ENCODE data around the gene FAP.

The FAP gene

DNA sequence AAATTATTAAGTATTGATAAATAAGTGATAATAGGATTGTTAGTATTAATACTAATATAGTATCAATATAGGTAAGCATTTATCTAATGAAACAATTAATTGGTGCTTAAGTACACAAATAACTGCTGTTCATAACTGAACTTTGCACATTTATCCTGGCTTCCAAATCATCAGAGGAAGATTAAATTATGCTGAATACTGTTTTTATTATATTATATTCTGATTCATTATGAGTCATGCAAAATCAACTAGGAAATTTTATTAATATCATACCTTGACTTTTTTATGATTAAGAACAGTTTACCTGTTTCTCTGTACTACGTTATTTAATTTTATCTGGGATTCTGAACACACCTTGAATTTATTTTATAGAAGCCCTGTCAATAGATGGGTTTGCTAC, 42.6 kb downstream of the FAP start:
- TF ChIP-seq, protein P1, sequence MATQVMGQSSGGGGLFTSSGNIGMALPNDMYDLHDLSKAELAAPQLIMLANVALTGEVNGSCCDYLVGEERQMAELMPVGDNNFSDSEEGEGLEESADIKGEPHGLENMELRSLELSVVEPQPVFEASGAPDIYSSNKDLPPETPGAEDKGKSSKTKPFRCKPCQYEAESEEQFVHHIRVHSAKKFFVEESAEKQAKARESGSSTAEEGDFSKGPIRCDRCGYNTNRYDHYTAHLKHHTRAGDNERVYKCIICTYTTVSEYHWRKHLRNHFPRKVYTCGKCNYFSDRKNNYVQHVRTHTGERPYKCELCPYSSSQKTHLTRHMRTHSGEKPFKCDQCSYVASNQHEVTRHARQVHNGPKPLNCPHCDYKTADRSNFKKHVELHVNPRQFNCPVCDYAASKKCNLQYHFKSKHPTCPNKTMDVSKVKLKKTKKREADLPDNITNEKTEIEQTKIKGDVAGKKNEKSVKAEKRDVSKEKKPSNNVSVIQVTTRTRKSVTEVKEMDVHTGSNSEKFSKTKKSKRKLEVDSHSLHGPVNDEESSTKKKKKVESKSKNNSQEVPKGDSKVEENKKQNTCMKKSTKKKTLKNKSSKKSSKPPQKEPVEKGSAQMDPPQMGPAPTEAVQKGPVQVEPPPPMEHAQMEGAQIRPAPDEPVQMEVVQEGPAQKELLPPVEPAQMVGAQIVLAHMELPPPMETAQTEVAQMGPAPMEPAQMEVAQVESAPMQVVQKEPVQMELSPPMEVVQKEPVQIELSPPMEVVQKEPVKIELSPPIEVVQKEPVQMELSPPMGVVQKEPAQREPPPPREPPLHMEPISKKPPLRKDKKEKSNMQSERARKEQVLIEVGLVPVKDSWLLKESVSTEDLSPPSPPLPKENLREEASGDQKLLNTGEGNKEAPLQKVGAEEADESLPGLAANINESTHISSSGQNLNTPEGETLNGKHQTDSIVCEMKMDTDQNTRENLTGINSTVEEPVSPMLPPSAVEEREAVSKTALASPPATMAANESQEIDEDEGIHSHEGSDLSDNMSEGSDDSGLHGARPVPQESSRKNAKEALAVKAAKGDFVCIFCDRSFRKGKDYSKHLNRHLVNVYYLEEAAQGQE (IDR thresholded peaks at IDR 0.05; ENCODE audit: insufficient replicate concordance, low read depth) = no peak
- TF ChIP-seq GABPA (IDR thresholded peaks at IDR 0.05; ENCODE audit: low read depth) (no peak), SPI1 (IDR thresholded peaks at IDR 0.05; ENCODE audit: borderline replicate concordance, low read depth) (no peak), POLR2AphosphoS5 (IDR thresholded peaks at IDR 0.05; ENCODE audit: low read depth) (no peak)
- TF ChIP-seq, protein P2, sequence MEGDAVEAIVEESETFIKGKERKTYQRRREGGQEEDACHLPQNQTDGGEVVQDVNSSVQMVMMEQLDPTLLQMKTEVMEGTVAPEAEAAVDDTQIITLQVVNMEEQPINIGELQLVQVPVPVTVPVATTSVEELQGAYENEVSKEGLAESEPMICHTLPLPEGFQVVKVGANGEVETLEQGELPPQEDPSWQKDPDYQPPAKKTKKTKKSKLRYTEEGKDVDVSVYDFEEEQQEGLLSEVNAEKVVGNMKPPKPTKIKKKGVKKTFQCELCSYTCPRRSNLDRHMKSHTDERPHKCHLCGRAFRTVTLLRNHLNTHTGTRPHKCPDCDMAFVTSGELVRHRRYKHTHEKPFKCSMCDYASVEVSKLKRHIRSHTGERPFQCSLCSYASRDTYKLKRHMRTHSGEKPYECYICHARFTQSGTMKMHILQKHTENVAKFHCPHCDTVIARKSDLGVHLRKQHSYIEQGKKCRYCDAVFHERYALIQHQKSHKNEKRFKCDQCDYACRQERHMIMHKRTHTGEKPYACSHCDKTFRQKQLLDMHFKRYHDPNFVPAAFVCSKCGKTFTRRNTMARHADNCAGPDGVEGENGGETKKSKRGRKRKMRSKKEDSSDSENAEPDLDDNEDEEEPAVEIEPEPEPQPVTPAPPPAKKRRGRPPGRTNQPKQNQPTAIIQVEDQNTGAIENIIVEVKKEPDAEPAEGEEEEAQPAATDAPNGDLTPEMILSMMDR (IDR thresholded peaks at IDR 0.05; ENCODE audit: insufficient read depth, low read length) = no peak
- H3K27me3 ChIP-seq (ENCODE audit: insufficient read depth, poor library complexity, severe bottlenecking) = peaks cover 8% of the 10 kb centered on the region
- no peak overlapping the region for H3K27ac ChIP-seq (replicated peaks)
- no peak overlapping the region for H3K4me3 ChIP-seq (replicated peaks; ENCODE audit: insufficient read depth, low read length)
- no peak for DNase-seq (ENCODE audit: low read depth in 1 of 2, low spot score in 1 of 2)

DNA sequence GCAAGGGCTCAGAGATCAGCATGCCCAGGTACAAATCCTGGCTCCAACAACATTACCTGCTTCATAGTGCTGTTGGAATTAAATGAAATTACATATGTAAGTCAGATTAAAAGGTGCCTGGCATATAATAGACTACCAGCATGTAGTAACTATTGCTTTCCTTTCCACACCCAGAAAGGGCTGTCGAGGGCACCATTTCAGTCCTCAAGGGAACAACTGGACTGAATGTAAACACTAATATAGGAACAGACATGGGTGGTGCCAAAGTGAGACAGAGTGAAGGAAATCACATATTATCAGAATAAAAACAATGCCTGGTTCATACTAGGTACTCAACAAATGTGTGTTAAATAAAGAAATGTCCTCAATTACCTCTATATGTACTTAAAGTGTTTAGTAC, 43.3 kb downstream of the FAP start:
- H3K4me3 ChIP-seq (replicated peaks; ENCODE audit: insufficient read depth, low read length) = no peak overlapping the region
- TF ChIP-seq, protein P2 (IDR thresholded peaks at IDR 0.05; ENCODE audit: insufficient read depth, low read length) = no peak
- TF ChIP-seq, protein P1 (IDR thresholded peaks at IDR 0.05; ENCODE audit: insufficient replicate concordance, low read depth) = no peak
- TF ChIP-seq GABPA (IDR thresholded peaks at IDR 0.05; ENCODE audit: low read depth) = no peak
- no peak for TF ChIP-seq POLR2AphosphoS5 (IDR thresholded peaks at IDR 0.05; ENCODE audit: low read depth)
- TF ChIP-seq SPI1 (IDR thresholded peaks at IDR 0.05; ENCODE audit: borderline replicate concordance, low read depth) = no peak

DNA sequence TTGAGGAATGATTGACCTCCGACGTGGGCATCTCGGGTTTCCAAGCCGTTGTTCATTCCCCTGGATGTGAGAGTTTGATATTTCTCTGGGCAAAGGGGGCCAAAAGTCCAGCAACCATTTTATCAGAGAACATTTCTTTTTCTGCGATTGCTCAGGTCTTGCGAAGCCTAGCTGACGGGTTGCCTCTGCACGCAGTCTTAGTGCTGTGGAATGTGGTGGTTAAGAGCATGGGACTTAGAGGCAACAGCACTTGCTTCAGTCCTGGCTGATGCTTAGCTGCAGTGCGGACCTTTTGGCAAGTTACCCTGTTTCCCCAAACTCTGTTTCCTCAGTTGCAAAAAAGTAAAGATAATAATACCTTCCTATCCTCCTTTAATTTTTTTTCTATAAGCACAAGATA, 45.0 kb downstream of the FAP start:
- no peak overlapping the region for H3K27ac ChIP-seq (replicated peaks)
- TF ChIP-seq POLR2AphosphoS5 (IDR thresholded peaks at IDR 0.05; ENCODE audit: low read depth) = no peak
- TF ChIP-seq, protein P2 (IDR thresholded peaks at IDR 0.05; ENCODE audit: insufficient read depth, low read length) = no peak
- TF ChIP-seq SPI1 (IDR thresholded peaks at IDR 0.05; ENCODE audit: borderline replicate concordance, low read depth) = no peak
- TF ChIP-seq, protein P1 (IDR thresholded peaks at IDR 0.05; ENCODE audit: insufficient replicate concordance, low read depth) = no peak
- TF ChIP-seq GABPA (IDR thresholded peaks at IDR 0.05; ENCODE audit: low read depth) = no peak
- no peak for DNase-seq (ENCODE audit: low read depth in 1 of 2, low spot score in 1 of 2)
- H3K27me3 ChIP-seq (ENCODE audit: insufficient read depth, poor library complexity, severe bottlenecking) = peaks cover 8% of the 10 kb centered on the region
- no peak overlapping the region for H3K4me3 ChIP-seq (replicated peaks; ENCODE audit: insufficient read depth, low read length)

More for the DNA sequence above, 43.3 kb downstream of the FAP start:
- DNase-seq (ENCODE audit: low read depth in 1 of 2, low spot score in 1 of 2) = no peak
- Histone ChIP-seq H3K27me3 (ENCODE audit: insufficient read depth, poor library complexity, severe bottlenecking) (peaks cover 8% of the 10 kb centered on the region), H3K27ac (replicated peaks) (no peak overlapping the region)

Measured in HL-60 (cell line).